GM12874 (cell line): ENCODE measurements around the gene FAM184A.

Source experiments
- TF ChIP-seq, protein P1 (sequence below): IDR thresholded peaks from 2 replicates; pipeline ENCODE4 v1.5.1; 2011; ENCODE audit warnings: low read depth, mild to moderate bottlenecking, control low read depth, low read length, moderate library complexity; ENCODE audit not compliant: insufficient read depth

Gene FAM184A

DNA sequence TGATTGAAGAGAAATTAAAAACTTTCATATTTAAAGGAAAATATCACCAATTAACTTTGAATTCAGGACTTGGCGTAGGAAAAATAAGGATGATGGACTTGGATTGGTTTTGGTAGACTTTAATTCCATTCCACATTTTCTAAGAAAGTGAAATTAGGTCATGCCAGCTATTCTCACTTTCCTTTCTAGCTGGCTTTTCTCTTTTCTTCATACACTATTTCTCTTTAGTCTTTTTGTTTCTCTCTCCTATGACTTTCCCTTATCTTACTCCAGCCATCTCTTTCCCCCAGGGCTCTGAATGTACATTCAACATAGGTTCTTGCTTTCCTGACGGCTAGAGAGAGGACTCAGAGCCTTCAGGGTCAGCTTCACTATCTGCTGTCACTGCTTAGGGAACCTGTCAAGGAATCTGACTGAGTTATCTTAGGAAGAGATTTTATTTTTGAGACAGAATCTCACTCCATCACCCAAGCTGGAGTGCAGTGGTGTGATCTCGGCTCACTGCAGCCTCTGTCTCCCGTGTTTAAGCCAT is 82.1 kb downstream of the FAM184A start:
- TF ChIP-seq, protein P1, sequence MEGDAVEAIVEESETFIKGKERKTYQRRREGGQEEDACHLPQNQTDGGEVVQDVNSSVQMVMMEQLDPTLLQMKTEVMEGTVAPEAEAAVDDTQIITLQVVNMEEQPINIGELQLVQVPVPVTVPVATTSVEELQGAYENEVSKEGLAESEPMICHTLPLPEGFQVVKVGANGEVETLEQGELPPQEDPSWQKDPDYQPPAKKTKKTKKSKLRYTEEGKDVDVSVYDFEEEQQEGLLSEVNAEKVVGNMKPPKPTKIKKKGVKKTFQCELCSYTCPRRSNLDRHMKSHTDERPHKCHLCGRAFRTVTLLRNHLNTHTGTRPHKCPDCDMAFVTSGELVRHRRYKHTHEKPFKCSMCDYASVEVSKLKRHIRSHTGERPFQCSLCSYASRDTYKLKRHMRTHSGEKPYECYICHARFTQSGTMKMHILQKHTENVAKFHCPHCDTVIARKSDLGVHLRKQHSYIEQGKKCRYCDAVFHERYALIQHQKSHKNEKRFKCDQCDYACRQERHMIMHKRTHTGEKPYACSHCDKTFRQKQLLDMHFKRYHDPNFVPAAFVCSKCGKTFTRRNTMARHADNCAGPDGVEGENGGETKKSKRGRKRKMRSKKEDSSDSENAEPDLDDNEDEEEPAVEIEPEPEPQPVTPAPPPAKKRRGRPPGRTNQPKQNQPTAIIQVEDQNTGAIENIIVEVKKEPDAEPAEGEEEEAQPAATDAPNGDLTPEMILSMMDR = no peak

DNA sequence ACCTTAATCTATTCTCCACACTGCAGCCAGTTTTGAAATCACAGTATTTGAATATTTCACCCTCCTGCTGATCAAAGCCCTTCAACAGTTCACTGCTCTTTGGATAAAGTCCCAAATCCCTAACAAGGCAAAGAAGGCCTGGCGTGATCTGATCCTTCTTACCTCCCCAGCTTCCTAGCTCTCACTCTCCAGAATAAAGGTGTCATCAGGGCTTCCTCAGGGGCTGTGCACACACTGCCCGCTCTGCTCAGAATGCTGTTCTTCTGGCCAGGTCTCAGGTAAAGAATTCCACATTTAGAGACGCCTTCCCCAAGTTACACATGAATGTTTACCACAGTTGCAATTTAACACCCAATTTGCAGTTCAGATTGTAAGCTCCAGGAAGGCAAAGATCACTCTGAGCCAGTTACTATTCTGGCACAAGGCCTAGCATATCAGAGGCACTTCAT is 84.6 kb downstream of the FAM184A start:
- TF ChIP-seq, protein P1 = no peak

DNA sequence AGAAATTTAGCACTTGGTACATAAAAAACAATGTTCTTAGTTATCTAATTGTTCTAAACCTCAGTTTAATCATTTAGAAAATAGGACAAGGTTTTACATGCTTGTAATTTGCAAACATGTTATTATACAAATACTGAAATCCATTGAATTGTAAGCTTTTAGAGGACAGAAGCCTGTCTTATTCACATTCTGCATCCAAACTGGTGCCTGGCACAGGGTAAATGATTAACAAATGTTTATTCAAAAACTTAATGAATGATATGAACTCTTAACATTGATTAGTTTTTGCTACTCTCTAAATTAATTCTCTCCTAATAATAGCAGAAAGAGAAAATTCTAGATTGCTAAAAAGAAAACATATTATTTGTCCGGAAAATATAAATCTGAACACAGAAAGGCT is 85.1 kb downstream of the FAM184A start:
- TF ChIP-seq, protein P1 = no peak

DNA sequence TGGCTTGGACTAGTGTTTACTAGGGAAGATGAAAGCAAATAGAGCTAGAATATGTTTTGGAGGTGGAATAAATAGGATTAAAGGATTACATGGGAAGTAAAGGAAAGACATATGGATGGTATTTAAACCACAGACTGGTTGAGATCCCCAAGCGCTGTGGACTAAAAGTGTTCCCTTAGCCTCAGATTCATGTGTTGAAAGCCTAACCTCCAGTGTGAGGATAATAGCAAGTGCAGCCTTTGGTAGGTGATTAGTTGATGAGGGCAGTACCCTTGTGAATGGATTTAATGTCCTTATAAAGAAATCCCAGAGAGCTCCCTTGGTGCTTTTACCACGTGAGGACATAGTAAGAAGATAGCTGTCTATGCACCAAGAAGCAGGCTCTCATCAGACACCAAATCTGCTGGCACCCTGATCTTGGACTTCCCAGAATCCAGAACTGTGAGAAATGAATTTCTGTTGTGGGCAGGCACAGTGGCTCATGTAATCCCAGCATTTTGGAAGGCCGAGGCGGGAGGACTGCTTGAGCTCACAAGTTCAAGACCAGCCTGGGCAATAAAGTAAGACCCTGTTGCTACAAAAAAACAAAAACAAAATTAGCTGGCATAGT is 86.2 kb downstream of the FAM184A start:
- TF ChIP-seq, protein P1 = no peak

DNA sequence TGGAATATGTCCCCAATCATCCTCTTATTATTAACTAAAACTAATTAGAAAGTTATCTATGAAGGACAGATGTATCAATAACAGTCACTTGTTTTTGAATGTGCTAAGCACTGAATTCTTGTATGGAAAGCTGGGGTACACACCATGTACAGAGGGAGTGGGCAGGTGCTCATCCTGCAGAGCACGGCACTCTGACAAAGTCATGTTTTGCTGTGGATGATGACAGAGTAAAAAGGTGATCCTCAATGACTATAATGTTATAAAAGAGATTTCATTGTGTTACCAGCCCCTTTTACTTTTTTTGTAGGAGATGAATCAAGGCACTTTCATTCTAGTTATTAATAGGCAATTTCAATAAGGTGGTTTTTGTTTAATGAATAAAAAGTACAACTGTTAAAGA is 92.2 kb downstream of the FAM184A start:
- TF ChIP-seq, protein P1 = no peak

DNA sequence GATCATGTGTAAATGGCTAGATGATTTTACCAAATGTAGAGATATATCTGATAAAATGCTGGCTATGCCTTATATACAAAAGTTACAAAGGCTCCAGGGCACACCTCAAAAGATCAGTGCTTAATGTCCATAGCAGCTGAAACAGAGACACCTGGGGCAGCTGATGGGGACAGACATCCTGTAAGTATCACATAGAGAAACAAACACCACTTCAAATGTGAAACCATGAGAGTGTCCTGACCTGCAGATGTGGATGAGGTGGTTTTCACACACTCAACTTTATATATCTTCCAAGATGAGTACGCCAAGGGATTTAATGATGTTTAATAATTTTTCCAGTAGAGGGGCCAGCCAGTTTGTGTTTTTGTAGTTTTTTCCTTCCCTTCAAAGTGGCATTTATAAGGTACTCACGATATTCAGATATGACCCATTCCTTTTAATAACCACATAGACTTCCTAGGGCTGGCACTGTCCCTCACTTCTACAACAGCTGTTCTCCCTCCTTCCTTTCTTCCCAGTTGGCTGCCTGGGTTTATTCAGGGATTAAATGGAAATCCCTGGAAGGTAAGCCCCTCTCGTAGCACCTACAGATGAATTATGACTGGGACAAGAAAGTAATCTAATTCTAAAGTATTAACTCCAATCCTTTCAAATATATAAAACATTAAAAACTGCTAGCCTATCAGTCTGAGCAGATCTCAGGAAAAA is 93.2 kb downstream of the FAM184A start:
- TF ChIP-seq, protein P1 = no peak

DNA sequence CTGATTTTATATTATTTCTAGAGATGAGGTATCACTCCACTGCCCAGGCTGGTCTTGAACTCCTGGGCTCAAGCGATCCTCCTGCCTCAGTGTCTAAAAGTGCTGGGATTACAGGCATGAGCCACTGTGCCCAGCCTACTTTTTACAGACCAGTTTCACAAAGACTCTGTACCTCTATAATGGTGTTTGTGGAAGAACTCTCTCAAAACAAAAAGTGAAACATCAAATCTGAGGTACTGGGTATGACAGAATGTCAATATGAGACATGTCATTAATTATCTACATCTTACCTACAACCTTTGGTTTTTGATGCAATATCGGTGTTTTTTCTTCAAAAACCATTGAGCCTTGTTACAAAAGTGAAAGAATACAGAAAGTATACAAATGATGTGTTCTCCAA is 94.1 kb downstream of the FAM184A start:
- TF ChIP-seq, protein P1 = no peak
